Tibial nerve (tissue), 4 donors: Measurements from ENCODE around the gene STAC3. TPM values are rescaled to one million over a fixed set of nuclear protein-coding genes. Genes with fewer than 3 reads are reported as not detected.

Experiments used
- DNase-seq, 2 donors: peaks; one replicate each; pipeline ENCODE4 v3.0.0-alpha.2; 2019; ENCODE audit warnings: low spot score in 2 of 2
- H3K27ac ChIP-seq, 4 donors: fragments of 200-600 bp; sonication (generic) in 3 of 4; one replicate each; pipeline ENCODE4 v1.5.1; 2017 to 2019; ENCODE audit warnings: mild to moderate bottlenecking in 1 of 4
- H3K27me3 ChIP-seq, 2 donors: fragments of 200-600 bp; sonication (generic) in 1 of 2; one replicate each; pipeline versions ENCODE4 v1.5.1 to v1.6.0; 2017 to 2019
- H3K36me3 ChIP-seq, 3 donors: fragments of 200-600 bp; sonication (generic); one replicate each; pipeline ENCODE4 v1.5.1; 2018 to 2019
- H3K4me1 ChIP-seq, 4 donors: fragments of 200-600 bp; sonication (generic) in 3 of 4; one replicate each; pipeline ENCODE4 v1.5.1; 2017 to 2019
- H3K4me3 ChIP-seq, 4 donors: fragments of 200-600 bp; sonication (generic) in 3 of 4; one replicate each; pipeline ENCODE4 v1.5.1; 2017 to 2019; ENCODE audit warnings: mild to moderate bottlenecking in 1 of 4, moderate library complexity in 1 of 4
- H3K9me3 ChIP-seq, 4 donors: fragments of 200-600 bp; sonication (generic) in 3 of 4; one replicate each; pipeline ENCODE4 v1.5.1; 2017 to 2019
- CTCF ChIP-seq, 5 experiments: fragments of 200-600 bp in 3 of 5; fragments of 450-650 bp in 2 of 5; sonication (generic) in 3 of 5; IDR thresholded peaks; one replicate each; pipeline ENCODE4 v1.5.1; 2016 to 2019; ENCODE audit warnings: antibody characterized with exemption in 5 of 5, mild to moderate bottlenecking in 3 of 5, moderate library complexity in 2 of 5
- EP300 ChIP-seq, 2 donors: sonication (generic); formaldehyde crosslinking; IDR thresholded peaks; one replicate each; pipeline ENCODE4 v1.6.1; 2017; ENCODE audit warnings: antibody characterized with exemption in 2 of 2, mild to moderate bottlenecking in 1 of 2
- POLR2A ChIP-seq, 2 donors: fragments of 450-650 bp; IDR thresholded peaks; one replicate each; pipeline ENCODE4 v1.6.1; 2017; ENCODE audit warnings: antibody characterized with exemption in 2 of 2, mild to moderate bottlenecking in 2 of 2, moderate library complexity in 2 of 2
- WGBS, 2 donors: methylation state at CpG; one replicate each; pipeline ENCODE4 v1.1.5; 2018; 5-methylcytosine and 5-hydroxymethylcytosine counted together
- total RNA-seq, 4 donors: library from RNA; depleted of rRNA; stranded (reverse); fragments of >200 nt; gene quantifications; one replicate each; pipeline ENCODE4 v1.1.0, GENCODE V29; 2016

Gene STAC3
- total RNA-seq, 4 donors from 2014 or later, result 1.7 to 5.0 (median 3.6) TPM; not detected in 1

GRCh38 chr12:57219205-57219992, 31.6 kb downstream of the STAC3 start:
- no peaks in the 10 kb centered on the region for H3K9me3 ChIP-seq
- no peak for DNase-seq
- no peak overlapping the region for H3K4me3 ChIP-seq
- H3K27ac ChIP-seq, result no peak overlapping the region
- WGBS, 2 donors, result 54 to 65% methylated on average over 12 to 14 of the region's 14 CpGs
- peaks cover 0 to 39% (median 22%) of the 10 kb centered on the region in 4 donors for H3K4me1 ChIP-seq
- no peaks in the 10 kb centered on the region for H3K36me3 ChIP-seq
- H3K27me3 ChIP-seq, result peaks cover 0 to 98% of the 10 kb centered on the region in 2 donors
- TF ChIP-seq POLR2A (IDR thresholded peaks at IDR 0.05), result no peak
- no peak for TF ChIP-seq EP300 (IDR thresholded peaks at IDR 0.05)
- no peak for TF ChIP-seq CTCF (IDR thresholded peaks at IDR 0.05)

GRCh38 chr12:57218030-57218853, 32.7 kb downstream of the STAC3 start:
- Histone ChIP-seq H3K4me3 (no peak overlapping the region), H3K36me3 (no peaks in the 10 kb centered on the region), H3K27me3 (peaks cover 0 to 88% of the 10 kb centered on the region in 2 donors), H3K4me1 (peaks cover 0 to 50% (median 28%) of the 10 kb centered on the region in 4 donors), H3K27ac (no peak overlapping the region), H3K9me3 (no peaks in the 10 kb centered on the region)
- no peak for TF ChIP-seq CTCF (IDR thresholded peaks at IDR 0.05)
- no peak for TF ChIP-seq POLR2A (IDR thresholded peaks at IDR 0.05)
- no peak for TF ChIP-seq EP300 (IDR thresholded peaks at IDR 0.05)
- no peak for DNase-seq
- WGBS, 2 donors, result 74 to 86% methylated on average over 5 of the region's 5 CpGs

DNA sequence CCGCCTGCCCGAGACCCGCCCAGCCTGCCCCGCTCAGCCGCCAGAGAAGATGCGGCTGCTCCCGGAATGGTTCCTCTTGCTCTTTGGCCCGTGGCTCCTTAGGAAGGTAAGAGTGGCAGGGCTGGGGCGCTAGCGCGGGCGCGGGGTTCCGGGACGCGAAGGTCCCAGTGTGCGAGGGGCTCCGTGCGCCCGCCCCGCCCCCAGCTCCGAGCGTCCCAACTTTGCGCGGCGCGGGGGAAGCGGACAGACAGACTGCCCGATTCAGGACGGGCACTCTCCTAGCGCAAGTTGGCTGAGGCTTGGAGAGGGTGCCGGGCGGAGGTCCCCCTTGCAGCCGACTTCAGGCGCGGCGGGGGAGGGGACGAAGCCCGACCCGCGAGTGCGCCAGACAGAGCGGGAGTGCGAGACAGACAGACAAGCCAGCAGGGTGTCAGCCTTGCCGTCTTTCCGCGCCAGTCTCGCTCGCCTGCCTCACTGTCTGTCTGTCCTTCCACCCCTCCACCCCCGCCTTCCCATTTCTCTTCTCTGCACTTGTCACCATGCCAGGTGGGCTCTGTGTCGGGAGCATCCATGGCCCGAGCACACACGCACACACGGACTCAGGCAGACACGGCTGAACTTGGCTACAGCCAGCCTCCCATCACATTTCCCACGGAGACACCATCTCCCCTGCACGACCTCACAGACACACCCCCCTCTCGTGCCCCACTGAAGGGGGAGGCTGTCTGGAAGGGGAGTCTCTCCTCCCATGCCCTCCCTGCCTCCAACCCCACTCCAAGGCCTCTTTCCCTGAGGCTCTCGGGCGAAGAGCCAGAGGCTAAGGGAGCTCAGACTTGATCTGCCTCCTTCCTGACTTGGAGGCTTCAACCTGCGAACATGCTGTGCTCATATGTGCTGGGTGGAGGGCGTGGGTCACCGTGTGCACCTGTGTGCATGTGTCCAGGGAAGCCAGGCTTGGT, 33.8 kb downstream of the STAC3 start:
- WGBS, 2 donors, result 4 to 5% methylated on average over 29 to 51 of the region's 63 CpGs
- DNase-seq, result no peak
- H3K27me3 ChIP-seq, result peaks cover 0 to 77% of the 10 kb centered on the region in 2 donors

More for the DNA sequence above, 33.8 kb downstream of the STAC3 start:
- TF ChIP-seq EP300 (IDR thresholded peaks at IDR 0.05), result no peak
- TF ChIP-seq CTCF (IDR thresholded peaks at IDR 0.05), result no peak
- TF ChIP-seq POLR2A (IDR thresholded peaks at IDR 0.05), result no peak
- peaks cover 0 to 8% (median 0%) of the 10 kb centered on the region in 3 donors for H3K36me3 ChIP-seq
- H3K27ac ChIP-seq, result no peak overlapping the region
- H3K9me3 ChIP-seq, result no peaks in the 10 kb centered on the region
- peaks cover 0 to 59% (median 30%) of the 10 kb centered on the region in 4 donors for H3K4me1 ChIP-seq
- peak overlapping the region; percentile 3 to 50 (median 43) for H3K4me3 ChIP-seq
